ENCODE measurements around the gene DPEP2. TPM values are rescaled to one million over a fixed set of nuclear protein-coding genes. Genes with fewer than 3 reads are reported as not detected.

The DPEP2 gene
- total RNA-seq, 1 donor from 2014 or later, result not detected

DNA sequence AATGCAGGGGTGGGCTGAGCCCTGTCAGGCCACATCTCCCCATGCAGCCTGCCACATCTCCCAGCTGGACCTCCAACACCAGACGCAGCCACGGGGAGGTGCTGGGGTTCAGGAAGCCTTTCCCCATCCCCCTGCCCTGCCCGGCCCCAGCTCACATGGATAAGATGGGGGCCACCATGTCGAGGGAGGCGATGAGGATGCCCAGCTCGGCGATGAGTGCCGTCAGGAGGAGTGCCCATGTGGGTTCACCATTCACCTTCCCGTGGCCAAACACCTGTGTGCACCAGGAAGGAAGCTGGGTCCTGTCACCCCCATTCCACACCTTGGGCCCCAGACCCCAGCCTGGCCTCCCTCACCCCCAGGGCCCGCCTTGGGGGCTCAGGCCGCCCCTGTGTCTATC lies 49.6 kb downstream of the DPEP2 start:
- no peak overlapping the region for H3K4me3 ChIP-seq
- H3K4me1 ChIP-seq, result peaks cover 2% of the 10 kb centered on the region
- H3K9me3 Mint-ChIP-seq, result no peaks in the 10 kb centered on the region
- no peaks in the 10 kb centered on the region for H3K36me3 Mint-ChIP-seq
- H3K36me3 ChIP-seq, result no peaks in the 10 kb centered on the region
- no peak for TF ChIP-seq EZH2 (IDR thresholded peaks at IDR 0.05)
- TF ChIP-seq, protein P1, sequence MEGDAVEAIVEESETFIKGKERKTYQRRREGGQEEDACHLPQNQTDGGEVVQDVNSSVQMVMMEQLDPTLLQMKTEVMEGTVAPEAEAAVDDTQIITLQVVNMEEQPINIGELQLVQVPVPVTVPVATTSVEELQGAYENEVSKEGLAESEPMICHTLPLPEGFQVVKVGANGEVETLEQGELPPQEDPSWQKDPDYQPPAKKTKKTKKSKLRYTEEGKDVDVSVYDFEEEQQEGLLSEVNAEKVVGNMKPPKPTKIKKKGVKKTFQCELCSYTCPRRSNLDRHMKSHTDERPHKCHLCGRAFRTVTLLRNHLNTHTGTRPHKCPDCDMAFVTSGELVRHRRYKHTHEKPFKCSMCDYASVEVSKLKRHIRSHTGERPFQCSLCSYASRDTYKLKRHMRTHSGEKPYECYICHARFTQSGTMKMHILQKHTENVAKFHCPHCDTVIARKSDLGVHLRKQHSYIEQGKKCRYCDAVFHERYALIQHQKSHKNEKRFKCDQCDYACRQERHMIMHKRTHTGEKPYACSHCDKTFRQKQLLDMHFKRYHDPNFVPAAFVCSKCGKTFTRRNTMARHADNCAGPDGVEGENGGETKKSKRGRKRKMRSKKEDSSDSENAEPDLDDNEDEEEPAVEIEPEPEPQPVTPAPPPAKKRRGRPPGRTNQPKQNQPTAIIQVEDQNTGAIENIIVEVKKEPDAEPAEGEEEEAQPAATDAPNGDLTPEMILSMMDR (IDR thresholded peaks at IDR 0.05), result no peak
- TF ChIP-seq EZH2phosphoT487 (IDR thresholded peaks at IDR 0.05), result no peak
- H2AFZ ChIP-seq (replicated peaks), result no peak overlapping the region
- no peaks in the 10 kb centered on the region for H3K9me3 ChIP-seq (ENCODE audit: low read depth)
- H3K27ac ChIP-seq, result no peak overlapping the region
- H3K4me1 Mint-ChIP-seq, result peaks cover 3% of the 10 kb centered on the region
- H3K79me2 ChIP-seq (ENCODE audit: low read depth), result no peaks in the 10 kb centered on the region
- H4K20me1 ChIP-seq (ENCODE audit: low read depth), result peaks cover 2% of the 10 kb centered on the region
- peaks cover 8% of the 10 kb centered on the region for H3K27me3 Mint-ChIP-seq (ENCODE audit: insufficient read depth, low read depth)
- no peaks in the 10 kb centered on the region for H3K27me3 ChIP-seq
- no peak overlapping the region for H3K4me2 ChIP-seq
- no peak overlapping the region for H3K9ac ChIP-seq
- no peak for DNase-seq (ENCODE audit: low spot score)
- no peaks in the 10 kb centered on the region for H3F3A ChIP-seq (ENCODE audit: low read depth)
- no peak overlapping the region for H3K27ac Mint-ChIP-seq
- no peak overlapping the region for H3K4me3 Mint-ChIP-seq

DNA sequence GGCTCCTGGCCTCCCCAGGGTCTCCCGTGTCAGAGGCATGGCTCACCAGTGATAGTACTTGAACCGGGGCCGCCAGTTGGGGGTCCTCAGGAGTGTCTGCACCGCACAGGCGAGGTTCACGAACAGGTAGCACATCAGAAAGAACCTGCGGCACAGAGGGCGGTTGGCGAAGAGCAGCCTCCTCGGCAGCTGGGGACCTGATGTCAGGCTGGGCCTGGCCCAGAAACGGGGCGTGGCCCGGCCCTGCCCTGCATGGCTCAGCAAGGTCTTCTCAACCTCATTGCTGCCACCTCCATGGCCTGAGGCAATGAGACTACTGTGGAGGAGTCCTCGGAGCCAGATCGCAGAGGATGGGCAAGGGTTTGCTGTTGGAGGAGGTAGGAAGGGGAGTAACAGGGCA lies 51.3 kb downstream of the DPEP2 start:
- no peak overlapping the region for H3K9ac ChIP-seq
- H2AFZ ChIP-seq (replicated peaks), result no peak overlapping the region
- H3K27ac Mint-ChIP-seq, result peak overlapping the region; percentile 20
- no peaks in the 10 kb centered on the region for H3K36me3 ChIP-seq
- peaks cover 17% of the 10 kb centered on the region for H4K20me1 ChIP-seq (ENCODE audit: low read depth)
- H3K79me2 ChIP-seq (ENCODE audit: low read depth), result no peaks in the 10 kb centered on the region
- H3K4me2 ChIP-seq, result no peak overlapping the region
- H3K36me3 Mint-ChIP-seq, result no peaks in the 10 kb centered on the region
- TF ChIP-seq, protein P1 (IDR thresholded peaks at IDR 0.05), result no peak
- TF ChIP-seq EZH2 (IDR thresholded peaks at IDR 0.05), result no peak
- no peak for TF ChIP-seq EZH2phosphoT487 (IDR thresholded peaks at IDR 0.05)
- no peak overlapping the region for H3K4me3 Mint-ChIP-seq
- H3K27me3 Mint-ChIP-seq (ENCODE audit: insufficient read depth, low read depth), result peaks cover 8% of the 10 kb centered on the region
- H3K4me3 ChIP-seq, result no peak overlapping the region
- peaks cover 14% of the 10 kb centered on the region for H3F3A ChIP-seq (ENCODE audit: low read depth)
- H3K9me3 ChIP-seq (ENCODE audit: low read depth), result no peaks in the 10 kb centered on the region
- no peaks in the 10 kb centered on the region for H3K27me3 ChIP-seq
- no peak for DNase-seq (ENCODE audit: low spot score)
- H3K4me1 ChIP-seq, result peaks cover 16% of the 10 kb centered on the region
- no peak overlapping the region for H3K27ac ChIP-seq
- peaks cover 14% of the 10 kb centered on the region for H3K4me1 Mint-ChIP-seq
- no peaks in the 10 kb centered on the region for H3K9me3 Mint-ChIP-seq

DNA sequence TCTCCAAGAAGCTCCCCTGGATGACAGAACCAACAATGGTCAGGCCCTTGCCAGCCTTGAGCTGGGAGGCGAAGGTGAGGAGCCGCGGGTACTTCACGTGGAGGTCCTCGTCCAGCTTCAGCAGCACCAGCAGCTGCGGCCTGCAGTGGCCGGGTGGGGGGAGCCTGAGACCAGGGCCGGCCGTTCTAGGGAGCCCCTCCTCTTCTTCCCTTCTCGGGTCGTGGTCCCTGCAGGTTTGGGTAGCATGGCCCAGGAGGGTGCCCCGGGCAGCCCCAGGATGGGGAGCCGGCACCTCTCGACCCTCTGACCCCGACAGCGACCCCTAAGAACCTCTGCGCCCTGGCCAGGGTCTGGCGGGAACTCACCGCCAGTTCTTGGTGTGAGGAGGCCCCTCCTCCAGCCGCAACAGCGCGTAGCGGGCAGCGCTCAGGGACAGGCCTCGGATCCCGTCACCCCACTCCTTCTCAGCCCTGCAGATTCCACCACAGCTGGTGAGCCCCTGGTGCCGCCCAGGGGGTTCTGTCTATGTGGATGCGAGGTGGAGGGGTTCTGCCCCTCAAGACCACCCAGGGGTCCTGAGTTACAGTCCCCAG lies 52.2 kb downstream of the DPEP2 start:
- no peak overlapping the region for H3K4me3 Mint-ChIP-seq
- H3K9ac ChIP-seq, result no peak overlapping the region
- no peaks in the 10 kb centered on the region for H3K9me3 Mint-ChIP-seq
- no peaks in the 10 kb centered on the region for H3K9me3 ChIP-seq (ENCODE audit: low read depth)
- peaks cover 23% of the 10 kb centered on the region for H3F3A ChIP-seq (ENCODE audit: low read depth)
- TF ChIP-seq, protein P1 (IDR thresholded peaks at IDR 0.05), result no peak
- no peak for TF ChIP-seq EZH2phosphoT487 (IDR thresholded peaks at IDR 0.05)
- no peak for TF ChIP-seq EZH2 (IDR thresholded peaks at IDR 0.05)
- no peaks in the 10 kb centered on the region for H3K36me3 ChIP-seq
- peaks cover 24% of the 10 kb centered on the region for H4K20me1 ChIP-seq (ENCODE audit: low read depth)
- no peaks in the 10 kb centered on the region for H3K79me2 ChIP-seq (ENCODE audit: low read depth)
- H3K4me2 ChIP-seq, result no peak overlapping the region
- peaks cover 8% of the 10 kb centered on the region for H3K27me3 Mint-ChIP-seq (ENCODE audit: insufficient read depth, low read depth)
- peaks cover 16% of the 10 kb centered on the region for H3K4me1 ChIP-seq
- no peak overlapping the region for H3K4me3 ChIP-seq
- no peak for DNase-seq (ENCODE audit: low spot score)
- H2AFZ ChIP-seq (replicated peaks), result no peak overlapping the region
- no peak overlapping the region for H3K27ac ChIP-seq
- H3K36me3 Mint-ChIP-seq, result no peaks in the 10 kb centered on the region
- H3K4me1 Mint-ChIP-seq, result peaks cover 16% of the 10 kb centered on the region
- H3K27ac Mint-ChIP-seq, result no peak overlapping the region
- no peaks in the 10 kb centered on the region for H3K27me3 ChIP-seq

All from neural progenitor cell (in vitro differentiated cells).